Keratinocyte (primary cell): ENCODE measurements around the gene SLC38A4. TPM values are rescaled to one million over a fixed set of nuclear protein-coding genes. Genes with fewer than 3 reads are reported as not detected.

Experiments used
- DNase-seq: peaks from one replicate; pipeline ENCODE4 v3.0.0-alpha.2; 2011; ENCODE audit warnings: low read depth, missing footprints, low spot score
- FAIRE-seq: peaks from 2 replicates; lab custom pipeline; 2011; peaks lifted over from hg19 to GRCh38; lab: Jason Lieb, UNC
- H2AFZ ChIP-seq: 2 replicates; pipeline ENCODE4 v1.6.0; 2012; ENCODE audit warnings: low read length, control low read depth, inconsistent platforms; ENCODE audit not compliant: control insufficient read depth
- H3K27ac ChIP-seq: 2 replicates; pipeline ENCODE4 v1.5.1; 2011; ENCODE audit warnings: low read length; ENCODE audit not compliant: control insufficient read depth, insufficient read depth
- H3K27me3 ChIP-seq: 3 replicates; pipeline ENCODE4 v1.6.0; 2011; ENCODE audit warnings: low read length; ENCODE audit not compliant: control insufficient read depth, insufficient read depth; ENCODE audit errors: extremely low read depth
- H3K36me3 ChIP-seq, 2 experiments: 2 replicates in 1 of 2; 3 replicates in 1 of 2; pipeline ENCODE4 v1.5.1; 2011; ENCODE audit warnings: low read length in 2 of 2, mild to moderate bottlenecking in 1 of 2; ENCODE audit not compliant: control insufficient read depth in 2 of 2, insufficient read depth in 2 of 2; ENCODE audit errors: extremely low read depth in 1 of 2
- H3K4me1 ChIP-seq: 3 replicates; pipeline ENCODE4 v1.5.1; 2011; ENCODE audit warnings: low read length; ENCODE audit not compliant: control insufficient read depth, insufficient read depth; ENCODE audit errors: extremely low read depth
- H3K4me2 ChIP-seq: 3 replicates; pipeline ENCODE4 v1.6.0; 2011; ENCODE audit warnings: low read depth, low read length; ENCODE audit not compliant: control insufficient read depth, insufficient read depth; ENCODE audit errors: extremely low read depth
- H3K4me3 ChIP-seq, 3 experiments: fragments of 200-600 bp in 1 of 3; sonication (generic) in 1 of 3; 2 replicates in 2 of 3; 3 replicates in 1 of 3; pipeline ENCODE4 v1.5.1; 2011 to 2016; ENCODE audit warnings: low read length in 3 of 3, mild to moderate bottlenecking in 3 of 3, control low read depth in 2 of 3, inconsistent platforms in 1 of 3, low read depth in 1 of 3, mixed read lengths in 1 of 3, mixed run types in 1 of 3, moderate library complexity in 1 of 3; ENCODE audit not compliant: control insufficient read depth in 2 of 3, insufficient read depth in 2 of 3; ENCODE audit errors: extremely low read depth in 1 of 3
- H3K79me2 ChIP-seq: 2 replicates; pipeline ENCODE4 v1.6.0; 2012; ENCODE audit warnings: low read length; ENCODE audit not compliant: control insufficient read depth, insufficient read depth
- H3K9ac ChIP-seq: 3 replicates; pipeline ENCODE4 v1.6.0; 2011; ENCODE audit warnings: low read length; ENCODE audit not compliant: control insufficient read depth, insufficient read depth; ENCODE audit errors: extremely low read depth
- H3K9me1 ChIP-seq: 3 replicates; pipeline ENCODE4 v1.6.0; 2011; ENCODE audit warnings: low read length; ENCODE audit not compliant: control insufficient read depth, insufficient read depth; ENCODE audit errors: extremely low read depth
- H3K9me3 ChIP-seq: 2 replicates; pipeline ENCODE4 v1.5.1; 2012; ENCODE audit warnings: low read depth, low read length; ENCODE audit not compliant: control insufficient read depth
- H4K20me1 ChIP-seq: 3 replicates; pipeline ENCODE4 v1.6.0; 2011; ENCODE audit warnings: low read length; ENCODE audit not compliant: control insufficient read depth, insufficient read depth; ENCODE audit errors: extremely low read depth
- EZH2 ChIP-seq: IDR thresholded peaks from one replicate; pipeline ENCODE4 v1.6.1; 2012; ENCODE audit warnings: inconsistent platforms, mild to moderate bottlenecking, low read length, moderate library complexity
- dilution Hi-C: fragments of 300-500 bp; cut with MboI; formaldehyde crosslinking; loops from one replicate; pipeline ENCODE4 v1.7.0; 2020; ENCODE audit warnings: low sequenced_read_pairs; ENCODE audit not compliant: extremely low pct_ligation_motif_present
- polyA plus RNA-seq, 5 experiments: library from polyadenylated mRNA; depleted of rRNA in 3 of 5; stranded (reverse) in 3 of 5; stranded (forward) in 1 of 5; unstranded in 1 of 5; fragments of >200 nt; gene quantifications; 1 replicate in 1 of 5; 2 replicates in 3 of 5; 3 replicates in 1 of 5; pipeline versions ENCODE4 v1.2.1 to v1.2.3, GENCODE V29; 2011 to 2012; ENCODE audit warnings: missing spikeins in 2 of 5, low read depth in 1 of 5, low replicate concordance in 1 of 5
- TF ChIP-seq, protein P1 (sequence below), 3 experiments: IDR thresholded peaks in 1 of 3; conservative IDR thresholded peaks in 1 of 3; optimal IDR thresholded peaks in 1 of 3; 2 replicates in 2 of 3; 3 replicates in 1 of 3; pipeline versions ENCODE3 to v1.5.1; 2011; ENCODE audit warnings: low read length in 3 of 3, mild to moderate bottlenecking in 3 of 3, moderate library complexity in 2 of 3, control low read depth in 1 of 3, inconsistent platforms in 1 of 3; ENCODE audit not compliant: insufficient read depth in 2 of 3; ENCODE audit errors: extremely low read depth in 1 of 3

SLC38A4 gene
- polyA plus RNA-seq, 1 donor (not counting 4 experiments of a cell fraction or from before 2014, with no cell fraction given): 0.37 TPM

DNA sequence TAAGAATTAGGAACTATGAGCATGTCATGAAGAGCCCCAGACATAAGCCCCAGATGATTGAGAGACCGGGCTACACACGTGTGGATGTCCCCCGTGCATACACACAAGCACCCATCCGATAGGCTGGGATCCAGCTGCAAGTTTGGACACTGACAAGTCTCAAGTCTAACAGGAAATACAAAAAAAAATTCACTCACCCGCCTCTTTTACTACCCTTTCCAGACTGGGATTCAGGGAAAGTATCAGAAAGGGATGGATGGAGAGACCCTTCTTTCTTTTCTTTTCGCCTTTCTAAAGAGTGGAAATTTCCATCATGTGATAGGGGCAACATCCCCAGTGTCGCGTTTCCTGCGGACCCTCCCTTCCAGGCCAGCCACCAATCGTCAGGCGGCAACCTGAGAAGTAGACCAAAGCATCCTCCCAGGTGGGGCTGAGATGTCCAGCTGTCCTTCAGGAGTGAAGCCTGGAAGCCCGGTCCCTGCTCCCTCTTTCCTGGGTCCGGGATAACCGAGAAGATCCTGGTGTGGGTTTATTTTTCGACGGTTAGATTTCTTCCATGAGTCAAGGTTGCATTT is 6.4 kb upstream of the SLC38A4 start:
- dilution Hi-C loops: no loop called here

DNA sequence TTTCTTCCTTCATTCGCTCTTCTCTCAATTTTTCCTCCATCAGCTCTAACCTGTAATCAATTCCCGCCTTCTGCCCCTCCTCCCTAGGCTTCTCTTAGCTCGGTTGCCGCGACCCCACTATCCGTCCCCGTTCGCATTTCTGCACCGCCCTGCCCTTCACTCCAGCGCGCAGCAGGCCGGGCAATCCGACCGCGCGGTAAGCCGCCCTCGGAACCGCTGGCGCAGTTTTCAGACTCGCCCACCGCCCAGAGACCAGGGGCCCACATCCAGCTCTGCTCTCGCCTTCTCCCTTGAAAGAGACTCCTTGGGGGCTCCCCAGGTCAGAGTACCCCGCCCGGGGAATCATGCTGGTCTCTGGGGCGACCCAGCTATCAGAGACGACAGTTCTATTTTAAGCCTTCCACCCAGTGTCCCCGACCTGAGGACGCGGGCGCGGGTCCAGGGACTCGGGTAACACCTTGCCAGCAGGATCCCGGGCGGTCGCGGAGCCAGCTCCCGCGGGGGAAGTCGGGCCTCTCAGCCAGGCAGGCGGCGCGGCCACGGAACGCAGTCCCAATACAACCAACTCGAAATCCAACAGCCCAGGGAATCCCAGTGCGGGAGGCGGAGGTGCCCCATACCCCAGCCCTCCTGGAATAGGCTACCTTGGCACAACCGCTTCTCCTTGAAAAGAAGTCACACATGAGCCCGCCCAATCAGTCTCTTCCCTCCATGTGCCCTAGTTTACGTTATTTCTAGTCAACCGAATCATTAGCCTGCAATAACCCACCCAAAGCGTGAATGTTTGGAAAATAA is 5.7 kb upstream of the SLC38A4 start:
- Histone ChIP-seq H3K9ac (peak overlapping the region; percentile 48), H3K79me2 (no peaks in the 10 kb centered on the region), H3K9me1 (no peaks in the 10 kb centered on the region), H4K20me1 (no peaks in the 10 kb centered on the region), H3K4me2 (peak overlapping the region; percentile 99), H3K9me3 (no peaks in the 10 kb centered on the region), H3K27me3 (peaks cover 11% of the 10 kb centered on the region), H2AFZ (peak overlapping the region; percentile 72), H3K36me3 (no peaks in the 10 kb centered on the region), H3K4me1 (peaks cover 9% of the 10 kb centered on the region), H3K4me3 (peak overlapping the region; percentile 29 to 71 (median 50)), H3K27ac (no peak overlapping the region)
- TF ChIP-seq, protein P1, sequence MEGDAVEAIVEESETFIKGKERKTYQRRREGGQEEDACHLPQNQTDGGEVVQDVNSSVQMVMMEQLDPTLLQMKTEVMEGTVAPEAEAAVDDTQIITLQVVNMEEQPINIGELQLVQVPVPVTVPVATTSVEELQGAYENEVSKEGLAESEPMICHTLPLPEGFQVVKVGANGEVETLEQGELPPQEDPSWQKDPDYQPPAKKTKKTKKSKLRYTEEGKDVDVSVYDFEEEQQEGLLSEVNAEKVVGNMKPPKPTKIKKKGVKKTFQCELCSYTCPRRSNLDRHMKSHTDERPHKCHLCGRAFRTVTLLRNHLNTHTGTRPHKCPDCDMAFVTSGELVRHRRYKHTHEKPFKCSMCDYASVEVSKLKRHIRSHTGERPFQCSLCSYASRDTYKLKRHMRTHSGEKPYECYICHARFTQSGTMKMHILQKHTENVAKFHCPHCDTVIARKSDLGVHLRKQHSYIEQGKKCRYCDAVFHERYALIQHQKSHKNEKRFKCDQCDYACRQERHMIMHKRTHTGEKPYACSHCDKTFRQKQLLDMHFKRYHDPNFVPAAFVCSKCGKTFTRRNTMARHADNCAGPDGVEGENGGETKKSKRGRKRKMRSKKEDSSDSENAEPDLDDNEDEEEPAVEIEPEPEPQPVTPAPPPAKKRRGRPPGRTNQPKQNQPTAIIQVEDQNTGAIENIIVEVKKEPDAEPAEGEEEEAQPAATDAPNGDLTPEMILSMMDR (optimal IDR thresholded peaks at IDR 0.05 in 1 of 3, IDR thresholded peaks at IDR 0.05 in 1 of 3, conservative IDR thresholded peaks at IDR 0.05 in 1 of 3; ENCODE audit: extremely low read depth in 1 of 3, insufficient read depth in 2 of 3, low read length in 3 of 3): no peak
- no peak for TF ChIP-seq EZH2
- FAIRE-seq (no peak), DNase-seq (no peak)
- dilution Hi-C loops: no loop called here

More for the DNA sequence above, 6.4 kb upstream of the SLC38A4 start:
- no peak for DNase-seq
- peaks cover 9% of the 10 kb centered on the region for H3K4me1 ChIP-seq
- no peaks in the 10 kb centered on the region for H3K79me2 ChIP-seq
- peaks cover 11% of the 10 kb centered on the region for H3K27me3 ChIP-seq
- no peak for TF ChIP-seq EZH2
- TF ChIP-seq, protein P1 (optimal IDR thresholded peaks at IDR 0.05 in 1 of 3, IDR thresholded peaks at IDR 0.05 in 1 of 3, conservative IDR thresholded peaks at IDR 0.05 in 1 of 3; ENCODE audit: extremely low read depth in 1 of 3, insufficient read depth in 2 of 3, low read length in 3 of 3): no peak
- H2AFZ ChIP-seq: no peak overlapping the region
- H3K27ac ChIP-seq: no peak overlapping the region
- FAIRE-seq: no peak
- H3K4me3 ChIP-seq: peak overlapping the region in 1 of 3 experiments; percentile 71
- H3K36me3 ChIP-seq: no peaks in the 10 kb centered on the region
- H3K9me3 ChIP-seq: no peaks in the 10 kb centered on the region
- H3K4me2 ChIP-seq: peak overlapping the region; percentile 99
- no peaks in the 10 kb centered on the region for H4K20me1 ChIP-seq
- H3K9me1 ChIP-seq: no peaks in the 10 kb centered on the region
- no peak overlapping the region for H3K9ac ChIP-seq
